ENCODE data around the gene APIP.

The APIP gene

GRCh38 chr11:34916015-34916842 is at the start of gene APIP, which contains the start of gene PDHX:
Gene APIP, minus strand, starts transcription at chr11:34916379. Its CDS starts 95 bp downstream, at chr11:34916284.
Gene PDHX, plus strand, starts transcription at chr11:34916618. Its CDS starts 38 bp downstream, at chr11:34916656.
- DNase-seq, result peak; percentile 99

- DNase-seq, result no peak
Measured at GRCh38 chr11:34964610-34965331, 48.6 kb upstream of the APIP start.

GRCh38 chr11:34963351-34963750 is 47.2 kb upstream of the APIP start:
- no peak for DNase-seq

- DNase-seq, result no peak
Measured at GRCh38 chr11:34962034-34962433, 45.9 kb upstream of the APIP start.

GRCh38 chr11:34960277-34960676 is 44.1 kb upstream of the APIP start:
- DNase-seq, result no peak

GRCh38 chr11:34959770-34960169 is 43.6 kb upstream of the APIP start:
- DNase-seq, result no peak

GRCh38 chr11:34957606-34958005 is 41.4 kb upstream of the APIP start:
- DNase-seq, result no peak

- no peak for DNase-seq
Measured at GRCh38 chr11:34957206-34957605, 41.0 kb upstream of the APIP start.

GRCh38 chr11:34953955-34954354 is 37.8 kb upstream of the APIP start:
- no peak for DNase-seq

- no peak for DNase-seq
Measured at GRCh38 chr11:34948696-34949095, 32.5 kb upstream of the APIP start.

GRCh38 chr11:34944692-34945091 is 28.5 kb upstream of the APIP start:
- no peak for DNase-seq

- no peak for DNase-seq
Measured at GRCh38 chr11:34941688-34942087, 25.5 kb upstream of the APIP start.

GRCh38 chr11:34940026-34940677 is 24.0 kb upstream of the APIP start:
- DNase-seq, result no peak

GRCh38 chr11:34938611-34939010 is 22.4 kb upstream of the APIP start:
- no peak for DNase-seq

- DNase-seq, result no peak
Measured at GRCh38 chr11:34936945-34937629, 20.9 kb upstream of the APIP start.

- DNase-seq, result peak; percentile 60
Measured at GRCh38 chr11:34929794-34930763, 13.9 kb upstream of the APIP start.

GRCh38 chr11:34928960-34929680 is 12.9 kb upstream of the APIP start:
- DNase-seq, result no peak

GRCh38 chr11:34928268-34928959 is 12.2 kb upstream of the APIP start:
- no peak for DNase-seq

- no peak for DNase-seq
Measured at GRCh38 chr11:34926831-34927132, 10.6 kb upstream of the APIP start.

- no peak for DNase-seq
Measured at GRCh38 chr11:34926101-34926830, 10.1 kb upstream of the APIP start.

Data from islet precursor cell (in vitro differentiated cells).